H54 (cell line): ENCODE measurements around the gene LCE2A.
A peak's percentile ranks its signal among the peaks of the same experiment; 100 is the strongest.

Experiments
- DNase-seq: peaks from one replicate; pipeline ENCODE4 v3.0.0; 2011; ENCODE audit warnings: low spot score, mixed read lengths; ENCODE audit not compliant: insufficient read length
- FAIRE-seq: peaks from 3 replicates; lab custom pipeline; 2011; peaks lifted over from hg19 to GRCh38; lab: Jason Lieb, UNC
- POLR2A ChIP-seq: IDR thresholded peaks from 2 replicates; pipeline ENCODE4 v1.6.1; 2011; ENCODE audit warnings: low read depth, mild to moderate bottlenecking, low read length

The LCE2A gene

DNA sequence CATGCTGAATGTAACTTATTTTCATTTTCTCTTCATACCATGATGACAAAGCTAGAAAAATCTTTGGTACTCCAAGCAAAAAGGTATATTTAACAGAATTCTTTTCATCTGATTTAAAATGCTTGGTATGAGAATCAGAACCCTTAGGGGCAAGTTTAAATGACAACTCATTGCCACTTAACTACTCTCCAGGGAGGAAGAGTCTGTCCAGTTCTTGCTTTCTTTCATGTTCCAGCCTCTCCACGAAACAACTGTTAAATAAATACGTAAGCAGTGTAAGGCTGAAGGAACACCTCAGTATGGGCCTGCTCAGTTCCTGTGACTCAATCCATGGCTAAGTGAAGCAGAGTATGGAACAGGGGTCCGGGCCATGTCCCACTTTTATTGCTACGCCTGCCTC, 1.6 kb downstream of the LCE2A start:
- TF ChIP-seq POLR2A = no peak
- DNase-seq = no peak
- FAIRE-seq = no peak

- no peak for DNase-seq
- FAIRE-seq = no peak
- no peak for TF ChIP-seq POLR2A
Measured at GRCh38 chr1:152707860-152708259, 9.7 kb downstream of the LCE2A start, which contains the start of gene LCE4A. TSS of gene LCE4A (plus strand) at chr1:152708160. CDS start at chr1:152709076, 916 bp downstream.

GRCh38 chr1:152718238-152718637, 20.1 kb downstream of the LCE2A start:
- DNase-seq = no peak
- no peak for FAIRE-seq
- TF ChIP-seq POLR2A = no peak

DNA sequence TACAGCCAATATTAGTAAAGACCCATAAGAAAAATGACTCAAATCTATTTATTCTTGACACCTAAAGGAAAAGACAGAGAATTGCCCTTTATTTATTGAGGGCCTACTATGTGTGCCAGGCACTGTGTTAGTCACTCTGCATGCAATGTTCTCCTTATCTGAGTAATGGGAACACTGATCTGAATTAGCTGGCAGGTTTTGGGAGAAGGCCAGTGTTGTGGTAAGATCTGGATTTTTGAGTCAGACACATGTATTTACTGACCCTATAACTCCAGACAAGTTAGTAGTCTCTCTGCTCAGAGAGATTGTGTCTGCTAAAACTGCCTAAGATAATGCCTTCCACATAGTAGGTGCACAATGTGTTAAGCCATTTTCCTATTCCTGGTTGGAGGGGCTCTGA, 27.1 kb downstream of the LCE2A start:
- TF ChIP-seq POLR2A = no peak
- FAIRE-seq (no peak), DNase-seq (no peak)

GRCh38 chr1:152728986-152729385, 30.8 kb downstream of the LCE2A start:
- DNase-seq (no peak), FAIRE-seq (no peak)
- TF ChIP-seq POLR2A = no peak

DNA sequence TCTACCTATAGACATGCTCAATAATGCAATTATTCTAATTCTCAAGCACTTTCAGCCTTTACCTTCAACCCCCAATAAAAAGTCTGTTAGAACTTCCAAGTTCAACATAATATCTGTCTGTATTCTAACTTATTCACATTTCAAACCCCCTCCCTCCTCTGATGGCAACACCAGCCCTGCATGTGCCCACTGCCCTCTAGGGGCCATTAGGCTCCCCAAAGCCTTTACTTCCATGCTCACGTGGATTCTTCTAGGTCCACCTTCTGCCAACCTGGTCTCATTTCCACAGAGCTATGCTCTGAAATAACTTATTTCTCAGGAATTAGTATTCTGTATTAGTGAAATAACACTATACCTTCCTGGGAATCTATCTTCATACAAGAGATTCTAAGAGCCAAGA, 37.5 kb downstream of the LCE2A start:
- DNase-seq (no peak), FAIRE-seq (no peak)
- no peak for TF ChIP-seq POLR2A

- FAIRE-seq = no peak
- DNase-seq = no peak
Measured at GRCh38 chr1:152737997-152738396, 39.9 kb downstream of the LCE2A start.

GRCh38 chr1:152739841-152740240, 41.7 kb downstream of the LCE2A start:
- no peak for TF ChIP-seq POLR2A
- FAIRE-seq = no peak
- DNase-seq = no peak

More at GRCh38 chr1:152737997-152738396, 39.9 kb downstream of the LCE2A start:
- TF ChIP-seq POLR2A = no peak

DNA sequence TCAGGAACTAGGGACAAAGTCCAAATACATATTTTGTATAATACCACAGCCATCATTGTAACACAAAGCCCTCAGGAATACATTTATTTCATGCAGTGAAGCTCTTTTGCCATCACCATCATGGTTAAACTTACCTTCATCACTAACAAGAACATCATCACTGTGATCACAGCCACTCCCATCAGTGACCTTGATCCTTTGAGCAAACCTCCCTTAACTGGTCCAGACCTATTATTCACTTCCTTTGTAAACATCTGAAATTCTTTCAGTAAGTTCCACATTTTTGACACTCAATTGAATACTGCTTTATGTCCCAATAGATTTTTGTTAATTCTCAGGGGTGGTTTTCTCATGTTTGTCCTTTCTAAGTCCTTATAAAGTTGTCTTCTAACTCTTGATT, 43.5 kb downstream of the LCE2A start:
- no peak for TF ChIP-seq POLR2A
- no peak for FAIRE-seq
- DNase-seq = no peak

- TF ChIP-seq POLR2A = no peak
- no peak for DNase-seq
- no peak for FAIRE-seq
Measured at GRCh38 chr1:152743371-152744145, 45.4 kb downstream of the LCE2A start.

GRCh38 chr1:152745289-152745704, 47.2 kb downstream of the LCE2A start:
- DNase-seq = peak; percentile 7
- no peak for TF ChIP-seq POLR2A
- no peak for FAIRE-seq

DNA sequence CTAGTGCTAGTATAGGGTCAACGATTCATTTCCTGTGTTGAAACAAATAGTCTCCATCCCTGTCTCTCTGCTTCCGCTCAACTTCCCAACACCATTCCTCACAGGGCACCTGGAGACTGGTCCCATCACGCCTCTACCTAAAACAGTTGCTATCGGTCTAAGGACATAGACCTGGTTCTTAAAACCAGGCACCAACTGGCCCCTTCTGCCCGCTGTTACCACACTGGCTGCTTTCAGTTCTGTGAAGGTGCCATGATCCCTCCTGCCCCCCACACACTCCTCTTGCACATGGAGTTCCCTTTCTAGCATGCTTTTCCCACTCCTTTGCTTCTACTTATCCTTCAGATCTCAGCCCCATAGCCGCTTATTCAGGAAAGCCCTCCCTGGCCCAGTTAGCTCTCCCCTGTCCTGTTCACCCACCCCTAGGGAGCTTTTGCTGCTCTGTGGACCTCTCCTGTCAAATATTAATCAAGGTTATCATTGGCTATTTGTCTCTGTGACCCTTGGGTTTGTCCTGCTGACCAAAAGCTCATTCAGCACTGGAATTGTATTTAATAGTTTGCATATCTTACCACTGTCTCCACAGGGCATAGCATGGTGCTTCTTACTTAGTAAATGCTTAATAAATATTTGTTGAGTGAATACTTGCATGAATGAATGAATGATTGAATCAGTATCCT, 47.8 kb downstream of the LCE2A start:
- TF ChIP-seq POLR2A = no peak
- DNase-seq (no peak), FAIRE-seq (no peak)

DNA sequence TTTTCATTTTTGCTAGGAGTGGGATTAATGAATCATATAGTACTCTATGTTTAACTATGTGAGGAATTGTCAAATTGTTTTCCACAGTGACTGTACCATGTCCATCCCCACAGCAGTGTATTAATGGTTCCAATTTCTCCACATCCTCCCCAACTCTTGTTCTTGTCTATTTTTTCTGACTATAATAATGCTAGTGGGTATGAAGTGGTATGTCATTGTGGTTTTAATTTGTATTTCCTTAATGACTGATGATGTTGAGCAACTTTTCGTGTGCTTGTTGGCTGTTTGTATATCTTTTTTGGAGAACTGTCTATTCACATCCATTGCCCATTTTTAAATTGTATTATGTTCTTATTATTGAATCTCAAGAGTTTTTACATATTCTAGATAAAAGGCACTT, 49.7 kb downstream of the LCE2A start:
- no peak for TF ChIP-seq POLR2A
- DNase-seq (no peak), FAIRE-seq (no peak)
